HTERT RPE-1 (cell line): ENCODE results near the gene HIVEP3.

Experiments
- in situ Hi-C: fragments of 300-500 bp; cut with MboI; formaldehyde crosslinking; loops from 4 replicates; pipeline ENCODE4 v1.14.3; 2020; ENCODE audit warnings: low sequenced_read_pairs

The HIVEP3 gene

GRCh38 chr1:41672641-41673361 lies 245.9 kb downstream of the HIVEP3 start:
- in situ Hi-C loops, result no loop called here

GRCh38 chr1:41672173-41672572 lies 246.5 kb downstream of the HIVEP3 start:
- in situ Hi-C loops, result no loop called here

GRCh38 chr1:41671116-41671755 lies 247.5 kb downstream of the HIVEP3 start:
- in situ Hi-C loops, result no loop called here

GRCh38 chr1:41670217-41670957 lies 248.3 kb downstream of the HIVEP3 start:
- in situ Hi-C loops, result no loop called here

- in situ Hi-C loops, result no loop called here
Observed at GRCh38 chr1:41668967-41669366, 249.8 kb downstream of the HIVEP3 start.

- in situ Hi-C loops, result no loop called here
Observed at GRCh38 chr1:41668054-41668660, 250.6 kb downstream of the HIVEP3 start.

- in situ Hi-C loops, result no loop called here
Observed at GRCh38 chr1:41666981-41667631, 251.6 kb downstream of the HIVEP3 start.

- in situ Hi-C loops, result no loop called here
Observed at GRCh38 chr1:41665962-41666917, 252.5 kb downstream of the HIVEP3 start.

- in situ Hi-C loops, result no loop called here
Observed at GRCh38 chr1:41664861-41665640, 253.7 kb downstream of the HIVEP3 start.

GRCh38 chr1:41663671-41664400 lies 254.9 kb downstream of the HIVEP3 start:
- in situ Hi-C loops, result no loop called here

GRCh38 chr1:41662765-41663437 lies 255.8 kb downstream of the HIVEP3 start:
- in situ Hi-C loops, result no loop called here

- in situ Hi-C loops, result no loop called here
Observed at GRCh38 chr1:41662061-41662764, 256.5 kb downstream of the HIVEP3 start.

- in situ Hi-C loops, result no loop called here
Observed at GRCh38 chr1:41661428-41662060, 257.2 kb downstream of the HIVEP3 start.

- in situ Hi-C loops, result no loop called here
Observed at GRCh38 chr1:41660570-41661427, 257.9 kb downstream of the HIVEP3 start.

- in situ Hi-C loops, result no loop called here
Observed at GRCh38 chr1:41659903-41660302, 258.8 kb downstream of the HIVEP3 start.

GRCh38 chr1:41659159-41659495 lies 259.6 kb downstream of the HIVEP3 start:
- in situ Hi-C loops, result no loop called here
